HG03103 (cell line): Measurements from ENCODE around the gene TPP1.

Experiments used
- ATAC-seq: cut with Tn5 transposase; IDR thresholded peaks from one replicate; pipeline ENCODE4 v1.9.1; 2021; ENCODE audit warnings: low read depth; ENCODE audit not compliant: unreplicated experiment

TPP1 gene

DNA sequence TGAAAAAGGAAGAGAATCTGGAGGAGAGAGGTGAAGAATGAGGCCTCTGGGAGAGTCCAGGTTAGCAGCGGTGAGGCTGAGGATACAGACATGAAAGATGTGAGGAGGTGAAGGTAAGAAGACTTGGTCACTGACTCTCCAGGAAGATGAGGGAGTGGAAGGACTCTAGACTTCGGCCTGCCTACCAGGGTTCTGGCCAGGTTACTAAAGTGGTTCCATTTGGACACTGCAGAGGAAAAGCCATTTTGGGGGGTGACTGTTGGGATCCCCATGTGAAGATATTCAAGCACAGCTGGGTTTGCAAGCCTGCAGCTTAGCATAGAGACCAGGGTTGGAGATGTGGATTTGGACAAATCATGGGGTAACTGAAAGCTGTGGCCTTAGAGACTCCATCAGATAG, 28.6 kb upstream of the TPP1 start:
- no peak for ATAC-seq

DNA sequence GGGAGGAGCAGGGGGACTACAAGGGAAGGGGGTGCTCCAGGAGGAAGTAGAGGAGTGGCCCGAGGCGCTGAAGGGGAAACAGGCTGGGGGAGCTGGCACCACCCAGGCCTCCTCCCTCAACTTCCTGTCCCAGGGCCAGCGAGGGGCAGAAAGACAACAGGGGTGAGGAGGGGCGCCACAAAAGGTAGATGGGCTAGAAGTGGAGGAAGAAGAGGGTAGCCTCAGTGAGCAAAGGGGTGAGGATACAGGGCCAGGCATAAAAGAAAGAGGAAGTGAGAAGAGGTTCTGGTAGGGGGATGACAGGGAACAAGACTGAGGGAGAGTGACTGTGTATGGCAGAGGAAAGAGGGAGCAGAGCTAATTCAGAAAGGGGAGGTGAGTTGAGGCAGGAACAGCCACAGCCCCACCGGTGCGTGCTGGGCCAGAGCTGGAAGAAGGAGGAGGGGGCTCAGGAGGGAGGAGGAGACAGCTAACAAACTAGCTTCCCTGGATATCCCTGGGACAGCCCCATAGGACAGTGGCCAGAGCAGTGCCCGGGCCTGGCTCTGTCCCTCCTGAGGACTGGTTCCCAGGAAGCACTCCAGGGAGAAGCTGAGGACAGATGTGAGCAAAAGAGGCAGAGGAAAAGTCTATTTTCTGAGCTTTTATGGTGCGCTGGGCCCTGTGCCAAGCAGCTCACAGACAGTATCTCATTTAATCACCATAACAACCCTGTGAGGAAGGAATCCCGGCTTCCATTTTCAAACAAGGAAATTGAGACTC, 27.9 kb upstream of the TPP1 start:
- peak; percentile 92 for ATAC-seq

DNA sequence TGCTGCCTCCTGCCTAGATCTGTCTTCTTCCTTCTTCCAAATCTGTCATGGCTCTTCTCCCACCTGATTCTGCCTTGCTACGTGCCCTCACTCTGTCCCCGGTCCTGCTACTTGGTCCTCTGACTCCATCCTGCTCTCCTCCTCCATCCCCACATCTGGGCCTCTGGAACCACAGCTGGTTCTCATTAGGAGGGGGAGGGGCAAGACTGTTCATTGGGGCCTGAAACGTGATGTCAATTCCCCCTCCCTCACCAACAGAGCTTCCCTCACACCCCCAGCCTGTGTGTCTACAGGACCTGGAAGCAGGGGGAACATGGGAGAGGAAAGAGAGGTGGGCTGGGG, 27.3 kb upstream of the TPP1 start:
- peak; percentile 1 for ATAC-seq

DNA sequence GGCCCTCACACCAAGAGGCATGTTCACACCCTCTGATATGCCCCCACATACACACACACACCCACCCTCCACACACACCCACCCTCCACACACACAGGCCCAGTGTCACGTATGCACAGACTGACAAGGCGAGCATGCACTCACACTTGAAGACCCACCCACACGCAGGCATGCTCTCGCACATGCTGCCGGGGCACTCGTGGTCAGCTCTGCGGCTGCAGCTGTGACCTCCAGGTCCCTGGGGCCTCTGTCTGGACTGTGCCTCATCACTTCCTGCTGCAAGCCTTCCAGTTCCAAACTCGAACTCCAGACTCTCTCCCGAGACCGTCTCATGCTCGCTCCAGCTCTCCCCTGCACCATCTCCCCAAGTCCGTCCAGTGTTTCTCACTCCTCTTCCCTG, 26.8 kb upstream of the TPP1 start:
- no peak for ATAC-seq

DNA sequence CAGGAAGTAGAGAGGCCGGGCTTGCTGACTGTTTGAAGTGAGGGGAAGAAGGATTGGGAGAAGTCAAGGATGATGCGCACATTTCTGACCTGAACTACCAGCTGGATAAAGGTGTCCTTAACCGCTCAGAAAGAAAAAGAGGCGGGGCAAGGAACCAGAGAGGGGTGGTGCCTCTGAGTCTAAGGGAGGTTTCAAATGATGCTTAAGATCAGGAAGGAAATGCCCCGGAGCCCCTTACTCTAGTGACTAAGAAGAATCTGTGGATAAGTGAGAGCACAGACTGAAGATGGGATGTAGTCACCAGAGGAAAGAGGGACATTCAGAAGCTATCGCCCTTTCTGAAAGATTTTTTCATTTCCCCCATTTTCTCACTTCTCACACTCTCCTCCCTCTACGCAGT, 23.7 kb upstream of the TPP1 start:
- ATAC-seq = no peak

DNA sequence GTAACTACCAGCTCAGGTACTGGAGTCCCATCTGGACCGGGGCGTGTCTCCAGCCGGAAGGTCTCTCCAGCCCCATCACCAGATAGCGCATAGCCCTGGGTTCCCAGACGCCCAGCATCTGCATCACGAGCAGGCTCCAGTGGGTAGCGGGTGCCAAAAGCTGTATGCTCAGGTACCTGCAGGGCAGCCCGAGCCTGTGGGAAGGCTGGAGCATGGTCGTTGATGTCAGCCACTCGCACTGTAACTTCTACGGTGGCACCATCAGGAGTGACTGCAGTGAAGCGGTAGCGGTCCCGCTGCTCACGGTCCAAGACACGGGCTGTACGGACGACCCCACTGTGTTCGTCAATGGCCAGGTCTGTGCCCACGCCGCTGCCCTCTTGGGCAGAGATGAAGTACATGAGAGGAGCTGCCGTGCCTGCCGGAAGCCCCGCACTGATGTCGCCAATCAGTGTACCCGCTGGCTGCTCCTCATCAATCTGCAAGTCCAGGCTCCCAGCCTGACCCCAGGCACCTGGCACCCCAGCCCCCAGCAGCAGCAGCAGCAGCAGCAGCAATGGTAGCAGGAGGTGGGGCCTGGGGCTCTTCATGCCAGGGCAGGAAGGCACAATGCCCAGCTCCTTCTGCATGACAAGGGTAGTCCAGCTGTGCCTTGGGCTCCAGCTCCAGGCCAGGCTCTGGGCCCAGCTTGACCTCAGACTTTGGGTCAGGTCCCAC, 21.9 kb upstream of the TPP1 start:
- ATAC-seq = no peak

DNA sequence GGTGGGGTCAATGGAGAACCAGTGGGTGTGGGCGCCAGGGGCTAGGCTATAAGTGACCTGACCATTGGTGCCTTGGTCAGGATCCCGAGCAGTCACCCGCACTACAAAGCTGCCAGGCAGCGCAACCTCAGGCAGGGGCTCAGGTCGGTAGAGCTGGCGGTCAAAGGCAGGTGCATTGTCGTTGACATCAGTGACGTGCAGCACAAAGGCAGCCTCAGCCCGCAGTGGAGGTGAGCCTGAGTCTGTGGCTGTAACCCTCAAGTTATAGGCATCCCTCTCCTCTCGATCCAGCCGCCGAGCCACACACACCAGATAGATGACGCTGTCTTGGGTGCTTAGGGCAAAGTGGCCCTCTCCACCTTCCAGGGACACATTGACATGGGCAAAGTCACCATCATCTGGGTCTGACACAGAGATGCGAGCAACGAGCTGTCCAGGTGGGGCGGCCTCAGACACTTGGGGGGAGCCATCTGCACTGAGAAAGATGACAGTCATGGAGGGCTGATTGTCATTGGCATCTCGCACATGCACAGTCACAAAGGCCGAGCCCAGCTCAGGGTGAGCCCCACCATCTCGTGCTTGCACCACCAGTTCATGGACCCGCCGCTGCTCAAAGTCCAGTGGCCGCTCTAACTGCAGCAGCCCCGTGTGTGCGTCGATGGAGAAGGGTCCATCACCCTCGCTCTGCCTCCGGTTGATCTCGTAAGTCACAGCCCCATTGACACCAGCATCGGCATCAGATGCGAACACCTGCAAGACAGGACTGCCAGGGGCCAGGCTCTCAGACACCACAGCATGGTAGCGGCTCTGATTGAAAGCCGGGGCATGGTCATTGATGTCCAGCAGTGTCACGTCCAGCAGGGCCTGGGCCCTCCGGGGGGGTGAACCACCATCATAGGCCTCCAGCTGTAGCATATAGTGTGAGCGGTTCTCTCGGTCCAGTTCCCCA, 21.1 kb upstream of the TPP1 start:
- no peak for ATAC-seq

DNA sequence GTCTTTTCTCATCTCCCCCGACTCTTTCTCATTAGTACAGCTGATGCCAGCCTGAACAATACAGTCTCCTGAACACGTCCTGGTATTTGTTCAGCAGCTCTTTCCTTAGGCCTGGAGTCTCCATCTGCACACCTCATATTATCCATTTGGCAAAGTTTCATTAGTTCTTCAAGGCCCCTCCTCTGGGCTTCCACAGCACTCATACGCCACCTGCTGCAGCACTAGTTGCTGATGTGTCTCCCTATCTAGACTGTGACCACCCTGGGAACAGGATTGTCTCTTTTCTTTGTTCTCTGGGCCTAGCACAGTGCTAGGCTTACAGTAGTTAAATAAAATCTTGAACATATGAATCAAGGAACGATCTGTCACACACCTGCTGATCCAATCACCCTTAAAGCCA, 19.2 kb upstream of the TPP1 start:
- ATAC-seq = no peak

DNA sequence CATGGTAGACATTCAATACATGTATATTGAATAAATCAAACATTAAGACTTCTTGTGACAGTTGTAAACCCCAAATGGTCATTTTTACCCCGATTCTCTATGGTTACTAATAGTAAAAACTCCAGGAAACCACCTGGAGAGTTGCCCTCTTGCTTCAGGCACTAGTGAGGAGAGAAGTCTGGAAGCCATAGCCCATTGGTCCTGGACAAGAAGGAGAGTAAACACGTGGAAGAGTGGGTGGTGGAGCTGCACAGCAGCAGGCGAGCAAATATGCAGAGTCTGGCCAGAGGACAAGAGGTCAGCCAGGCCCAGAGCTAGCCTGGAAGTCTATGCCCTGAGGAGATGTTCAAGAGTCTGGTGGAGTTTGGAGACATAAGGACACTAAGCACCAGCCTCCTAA, 18.6 kb upstream of the TPP1 start:
- no peak for ATAC-seq

DNA sequence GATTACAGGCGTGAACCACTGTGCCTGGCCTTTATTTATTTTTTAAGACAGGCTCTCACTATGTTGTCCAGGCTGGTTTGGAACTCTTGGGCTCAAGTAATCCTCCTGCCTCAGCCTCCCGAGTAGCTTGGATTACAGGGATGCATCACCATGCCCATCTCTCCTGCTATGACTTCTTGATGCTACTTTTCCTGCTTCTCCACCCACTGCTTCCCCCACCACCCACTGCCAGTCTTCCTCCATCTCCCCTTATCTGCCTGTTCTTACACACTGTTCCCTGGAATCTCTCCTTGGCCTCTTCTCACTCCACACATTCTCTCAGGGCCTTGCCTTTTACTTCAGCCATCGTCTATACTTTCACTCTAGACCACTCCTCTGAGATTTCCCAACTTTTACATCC, 17.3 kb upstream of the TPP1 start:
- no peak for ATAC-seq

DNA sequence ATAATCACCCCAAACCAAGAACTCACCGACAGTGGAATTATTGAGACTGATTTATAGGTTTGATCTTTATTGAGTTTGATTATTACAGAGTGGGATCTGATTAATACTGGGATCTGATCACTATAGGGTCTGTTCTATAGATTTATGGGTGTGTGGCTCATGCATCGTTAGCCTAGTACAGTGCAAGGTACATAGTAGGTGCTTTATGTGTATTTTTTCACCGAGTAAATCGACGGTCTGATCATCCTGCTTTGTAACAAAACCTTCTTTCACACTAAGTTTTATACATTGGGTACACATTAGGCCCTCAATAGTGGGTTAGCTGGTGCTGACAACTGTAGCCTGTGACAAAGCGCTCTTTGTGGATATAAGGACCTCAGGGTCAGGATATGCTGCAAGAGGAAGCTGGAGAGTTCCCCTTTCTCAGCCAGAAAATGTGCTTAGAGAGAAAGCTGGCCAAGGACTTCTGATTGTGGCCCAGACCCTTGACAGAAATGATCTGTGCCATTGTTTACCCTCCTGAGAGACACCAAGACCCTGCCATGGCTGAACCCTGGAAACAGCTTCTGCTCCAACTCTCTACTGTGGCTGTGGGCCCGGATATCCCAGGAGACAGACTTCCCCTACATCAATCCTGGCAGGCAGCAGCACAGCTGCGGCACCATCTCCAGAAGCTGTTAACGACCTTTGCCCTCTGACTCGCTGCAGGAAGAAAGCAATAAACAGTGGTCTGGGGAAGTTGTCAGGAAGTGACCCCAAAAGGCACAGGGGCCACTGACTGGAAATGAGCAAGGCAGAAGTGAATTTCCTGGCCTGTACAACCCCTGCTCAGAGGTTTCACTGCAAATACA, 16.1 kb upstream of the TPP1 start:
- no peak for ATAC-seq

DNA sequence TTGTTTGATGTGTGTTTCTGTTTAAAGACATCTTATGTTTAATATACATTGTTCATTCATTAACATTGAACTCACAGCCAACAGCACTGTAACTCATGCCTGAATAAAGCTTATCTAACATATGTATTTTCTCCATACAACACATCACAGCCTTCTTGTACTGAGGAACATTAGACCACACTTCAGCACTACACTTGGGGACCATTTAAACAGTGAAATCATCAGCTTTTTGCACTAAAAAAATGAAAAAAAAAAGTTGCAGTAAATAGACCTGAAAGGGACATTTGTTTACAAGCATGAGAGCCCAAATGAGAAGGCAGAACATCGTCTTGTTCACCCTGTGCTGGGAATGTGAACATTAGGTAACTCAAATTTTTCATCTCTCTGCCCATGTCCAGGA, 15.3 kb upstream of the TPP1 start:
- no peak for ATAC-seq

DNA sequence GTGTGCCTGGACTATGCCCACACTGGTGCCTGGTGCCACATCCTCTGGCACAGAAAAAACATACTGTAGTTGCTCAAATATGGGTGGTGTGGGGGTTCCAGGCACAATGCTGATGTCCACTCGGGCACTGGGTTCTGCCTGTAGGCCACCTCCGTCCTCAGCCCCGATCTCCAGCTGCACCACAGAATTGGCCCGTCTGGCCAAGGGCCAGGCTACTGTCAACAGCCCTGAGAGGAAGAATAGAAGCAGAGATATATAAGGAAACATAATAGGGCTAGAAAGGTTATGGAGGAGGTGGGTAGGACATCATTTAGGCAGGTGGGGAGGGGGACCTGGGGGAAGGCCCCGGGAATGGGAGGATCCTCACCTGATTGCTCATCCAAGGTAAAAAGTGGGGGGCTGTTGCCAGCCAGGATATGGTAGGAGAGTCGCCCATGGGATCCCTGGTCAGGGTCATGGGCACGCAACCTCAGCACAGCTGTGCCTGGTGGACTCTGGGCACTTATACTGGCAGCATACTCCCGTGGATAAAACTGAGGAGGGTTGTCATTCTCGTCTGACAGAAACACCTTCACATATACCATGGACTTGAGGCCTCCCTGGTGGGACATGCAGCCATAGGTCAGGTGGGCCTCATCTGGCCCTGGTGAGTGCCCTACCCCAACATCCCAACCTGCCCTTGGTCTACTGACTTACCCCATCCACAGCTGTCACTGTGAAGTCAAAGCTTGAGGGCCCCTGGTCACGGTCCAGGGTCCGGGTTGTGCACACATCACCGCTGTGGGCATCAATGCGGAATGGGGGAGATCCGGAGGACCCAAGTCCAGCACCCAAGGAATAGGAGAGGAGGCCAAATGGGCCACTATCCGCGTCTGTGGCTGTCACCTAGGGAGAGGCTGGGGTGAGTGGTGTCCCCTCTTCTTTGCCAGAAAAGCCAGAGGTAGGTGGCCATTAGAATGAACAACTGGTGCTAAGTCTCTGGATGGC, 14.5 kb upstream of the TPP1 start:
- no peak for ATAC-seq

DNA sequence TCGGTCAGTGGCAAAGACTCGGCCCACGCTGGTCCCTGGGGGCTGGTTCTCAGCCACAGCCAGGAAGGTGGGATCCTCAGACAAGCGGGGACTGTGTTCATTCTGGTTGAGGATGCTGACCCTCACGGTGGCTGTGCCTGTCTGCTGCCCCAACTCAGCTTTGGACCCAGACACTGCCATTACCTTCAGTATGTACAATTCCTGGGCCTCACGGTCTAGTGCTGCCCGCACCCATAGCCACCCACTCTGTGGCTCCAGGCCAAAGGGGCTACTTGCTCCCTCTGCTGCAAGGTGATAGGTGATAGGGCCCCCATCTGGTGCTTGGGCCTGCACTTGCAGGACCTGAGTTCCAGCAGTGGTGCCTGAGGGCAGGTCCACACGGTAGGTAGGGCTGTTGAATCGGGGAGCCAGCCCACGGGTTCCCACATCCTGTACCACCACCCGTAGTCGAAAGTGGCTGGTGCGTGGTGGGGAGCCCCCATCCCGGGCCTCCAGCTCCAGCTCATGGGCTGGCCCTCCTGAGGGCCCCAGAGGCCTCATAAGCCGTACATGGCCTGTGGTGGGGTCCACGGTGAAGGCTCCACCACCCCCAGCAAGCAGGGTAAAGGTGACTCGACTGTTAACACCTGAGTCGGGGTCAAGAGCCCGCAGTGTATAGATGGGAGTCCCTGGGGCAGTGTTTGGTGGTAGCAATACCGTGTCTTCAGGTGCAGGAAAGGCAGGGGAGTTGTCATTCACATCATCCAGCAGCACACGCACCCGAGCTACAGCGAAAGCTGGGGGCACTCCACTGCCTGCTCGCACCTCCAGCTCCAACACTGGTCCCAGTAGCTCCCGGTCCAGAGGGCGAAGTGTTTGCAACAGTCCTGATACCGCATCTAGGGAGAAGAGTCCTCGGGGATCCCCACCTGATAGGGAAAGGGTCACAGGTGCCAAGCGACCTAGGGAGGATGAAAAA, 13.2 kb upstream of the TPP1 start:
- ATAC-seq = no peak

DNA sequence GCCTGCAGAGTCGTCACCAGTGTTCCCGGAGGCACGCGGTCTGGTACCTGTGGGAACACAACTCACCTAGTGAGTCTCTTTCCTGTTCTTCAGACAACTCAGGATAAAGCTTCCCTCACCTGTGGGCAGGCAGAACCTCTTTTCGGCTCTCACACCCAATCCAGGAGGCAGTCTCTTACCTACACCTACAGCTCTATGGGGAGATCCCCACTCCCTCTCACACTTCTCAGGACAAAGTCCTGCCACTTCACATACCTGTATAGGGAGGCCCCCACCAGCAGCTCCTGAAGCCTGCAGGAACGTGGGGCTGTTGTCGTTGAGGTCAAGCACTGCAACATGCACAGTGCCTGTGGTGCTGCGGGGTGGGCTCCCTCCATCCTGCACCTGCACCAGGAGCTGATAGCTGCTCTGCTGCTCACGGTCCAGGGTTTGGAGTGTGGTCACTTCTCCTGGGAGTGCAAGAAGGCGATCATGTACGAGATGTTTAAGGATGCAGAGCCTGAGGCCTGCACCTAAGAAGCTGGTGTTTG, 12.2 kb upstream of the TPP1 start:
- no peak for ATAC-seq

DNA sequence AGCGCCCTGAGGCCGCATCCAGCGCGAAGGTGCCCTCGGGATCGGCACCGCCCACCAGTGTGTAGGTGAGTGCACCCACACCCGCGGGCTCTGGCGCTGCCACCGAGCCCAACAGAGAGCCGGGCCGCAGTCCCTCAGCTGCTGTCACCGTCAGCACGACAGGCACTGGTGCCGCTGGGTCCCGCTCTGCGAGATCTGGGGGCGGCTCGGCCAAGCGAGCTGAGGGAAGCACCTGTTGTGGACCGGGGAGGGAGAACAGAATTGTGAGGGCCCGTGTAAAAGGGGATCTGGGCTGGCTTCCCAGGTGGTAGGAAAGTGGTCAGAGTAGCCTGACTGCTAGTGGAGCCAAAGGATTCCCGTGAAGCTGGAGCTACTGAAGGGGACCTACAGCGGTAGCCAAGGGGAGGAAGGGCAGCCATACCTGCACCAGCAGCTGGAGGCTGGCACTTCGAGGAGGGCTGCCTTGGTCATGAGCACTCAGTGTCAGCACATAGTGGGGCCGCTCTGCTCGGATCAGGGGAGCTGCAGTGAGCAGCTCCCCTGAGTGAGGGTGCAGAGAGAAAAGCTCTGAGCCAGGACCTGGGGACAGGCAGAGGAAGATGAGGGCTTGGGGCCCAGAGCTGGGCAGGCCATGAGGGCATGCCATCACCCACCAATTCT, 11.5 kb upstream of the TPP1 start:
- no peak for ATAC-seq

DNA sequence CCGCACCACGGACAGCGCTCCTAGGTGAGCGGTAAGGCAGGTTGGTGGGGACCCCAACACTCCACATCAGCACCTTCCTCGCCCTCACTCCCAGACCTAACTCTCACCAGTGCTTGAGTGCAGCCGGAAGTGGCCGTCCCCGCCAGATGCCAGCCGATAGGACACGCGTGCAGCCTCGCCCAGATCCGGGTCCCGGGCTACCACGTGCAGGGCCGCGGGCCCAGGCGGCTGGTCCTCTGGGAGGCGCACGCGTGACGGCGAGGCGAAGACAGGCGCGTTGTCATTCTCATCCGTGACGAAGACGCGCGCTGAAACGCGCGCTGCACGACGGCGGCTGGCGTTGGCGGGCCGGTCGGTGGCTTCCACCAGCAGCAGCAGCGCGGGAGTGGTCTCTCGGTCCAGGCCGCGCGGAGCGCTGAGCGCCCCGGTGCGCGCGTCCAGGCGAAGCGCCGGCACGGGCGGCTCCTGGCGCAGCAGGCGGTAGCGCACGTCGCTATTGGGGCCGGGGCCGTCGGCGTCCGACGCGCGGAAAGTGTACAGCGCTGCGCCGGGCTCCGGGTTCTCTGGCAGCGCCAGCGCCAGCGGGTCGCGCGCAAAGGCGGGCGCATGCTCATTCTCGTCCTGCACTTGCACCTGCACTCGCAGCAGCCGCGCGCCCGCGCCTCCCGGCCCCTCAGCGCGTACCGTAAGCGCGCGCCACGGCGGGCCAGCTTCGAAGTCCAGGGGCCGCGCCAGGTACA, 10.8 kb upstream of the TPP1 start:
- ATAC-seq = no peak
